ENCODE results near the gene GPR65. TPM values are rescaled to one million over a fixed set of nuclear protein-coding genes. Genes with fewer than 3 reads are reported as not detected.

Gene GPR65
- total and polyA plus RNA-seq, 2 donors (not counting 1 experiment from before 2014, with no cell fraction given) = 8.7 to 13.4 TPM

- peaks cover 2% of the 10 kb centered on the region for H3K9me3 Mint-ChIP-seq (ENCODE audit: insufficient read depth)
Measured at GRCh38 chr14:87996291-87996592, 8.7 kb upstream of the GPR65 start.

GRCh38 chr14:87998482-87998881 is 6.5 kb upstream of the GPR65 start:
- Histone ChIP-seq H3K27ac (ENCODE audit: low read length in 2 of 2) (no peak overlapping the region), H3K9ac (ENCODE audit: low read length) (no peak overlapping the region), H3K4me2 (replicated peaks; ENCODE audit: low read depth, low read length, poor library complexity, severe bottlenecking) (no peak overlapping the region), H2AFZ (ENCODE audit: insufficient read depth, low read depth, low read length, poor library complexity, severe bottlenecking) (no peak overlapping the region), H3K27me3 (replicated peaks in 1 of 4; ENCODE audit: control extremely low read depth in 1 of 4, control insufficient read depth in 3 of 4, insufficient read depth in 4 of 4, low read length in 3 of 4) (no peaks in the 10 kb centered on the region), H3K36me3 (replicated peaks in 1 of 2; ENCODE audit: control extremely low read depth in 1 of 2, control insufficient read depth in 1 of 2, extremely low read depth in 1 of 2, insufficient read depth in 2 of 2, low read length in 1 of 2) (no peaks in the 10 kb centered on the region), H4K20me1 (ENCODE audit: control insufficient read depth, insufficient read depth, low read length, poor library complexity, severe bottlenecking) (no peaks in the 10 kb centered on the region), H3K4me3 (ENCODE audit: control extremely low read depth in 1 of 5, extremely low read depth in 1 of 5, insufficient read depth in 1 of 5, low read depth in 2 of 5, low read length in 4 of 5) (no peak overlapping the region), H3K4me1 (ENCODE audit: control insufficient read depth in 2 of 2, insufficient read depth in 2 of 2, low read length in 2 of 2) (peaks cover 26 to 35% of the 10 kb centered on the region in 2 donors), H3K9me3 (ENCODE audit: control extremely low read depth in 1 of 3, control insufficient read depth in 2 of 3, insufficient read depth in 1 of 3, low read length in 2 of 3) (no peaks in the 10 kb centered on the region), H3K79me2 (ENCODE audit: control insufficient read depth, insufficient read depth, low read length) (no peaks in the 10 kb centered on the region)
- H3K27ac Mint-ChIP-seq = no peak overlapping the region
- no peak for ATAC-seq (ENCODE audit: low read depth)
- H3K9me3 Mint-ChIP-seq (ENCODE audit: insufficient read depth) = peaks cover 2% of the 10 kb centered on the region
- peaks cover 49% of the 10 kb centered on the region for H3K4me1 Mint-ChIP-seq
- no peak for TF ChIP-seq EZH2 (IDR thresholded peaks at IDR 0.05; ENCODE audit: borderline replicate concordance, insufficient read depth, low read depth, low read length, poor library complexity, severe bottlenecking)
- no peak for TF ChIP-seq CTCF (IDR thresholded peaks at IDR 0.05)
- H3K27me3 Mint-ChIP-seq = no peaks in the 10 kb centered on the region
- intact Hi-C loops (cut with micrococcal nuclease) = no loop called here
- no peak for DNase-seq
- POLR2A ChIA-PET = no interaction called here
- no peak overlapping the region for H3K4me3 Mint-ChIP-seq
- CTCF ChIA-PET = no interaction called here

More at GRCh38 chr14:87996291-87996592, 8.7 kb upstream of the GPR65 start:
- DNase-seq (no peak), ATAC-seq (ENCODE audit: low read depth) (no peak)
- Histone ChIP-seq H3K27ac (ENCODE audit: low read length in 2 of 2) (no peak overlapping the region), H3K79me2 (ENCODE audit: control insufficient read depth, insufficient read depth, low read length) (no peaks in the 10 kb centered on the region), H3K4me3 (ENCODE audit: control extremely low read depth in 1 of 5, extremely low read depth in 1 of 5, insufficient read depth in 1 of 5, low read depth in 2 of 5, low read length in 4 of 5) (no peak overlapping the region), H3K36me3 (replicated peaks in 1 of 2; ENCODE audit: control extremely low read depth in 1 of 2, control insufficient read depth in 1 of 2, extremely low read depth in 1 of 2, insufficient read depth in 2 of 2, low read length in 1 of 2) (no peaks in the 10 kb centered on the region), H3K9ac (ENCODE audit: low read length) (no peak overlapping the region), H2AFZ (ENCODE audit: insufficient read depth, low read depth, low read length, poor library complexity, severe bottlenecking) (no peak overlapping the region), H3K9me3 (ENCODE audit: control extremely low read depth in 1 of 3, control insufficient read depth in 2 of 3, insufficient read depth in 1 of 3, low read length in 2 of 3) (no peaks in the 10 kb centered on the region), H4K20me1 (ENCODE audit: control insufficient read depth, insufficient read depth, low read length, poor library complexity, severe bottlenecking) (no peaks in the 10 kb centered on the region), H3K4me1 (ENCODE audit: control insufficient read depth in 2 of 2, insufficient read depth in 2 of 2, low read length in 2 of 2) (peaks cover 25 to 35% of the 10 kb centered on the region in 2 donors), H3K27me3 (replicated peaks in 1 of 4; ENCODE audit: control extremely low read depth in 1 of 4, control insufficient read depth in 3 of 4, insufficient read depth in 4 of 4, low read length in 3 of 4) (no peaks in the 10 kb centered on the region), H3K4me2 (replicated peaks; ENCODE audit: low read depth, low read length, poor library complexity, severe bottlenecking) (no peak overlapping the region)
- intact Hi-C loops (cut with micrococcal nuclease) = no loop called here
- WGBS (ENCODE audit: insufficient coverage) = no CpG with 5 or more reads among the region's 1 CpG
- POLR2A ChIA-PET = no interaction called here
- Mint-ChIP-seq H3K4me3 (no peak overlapping the region), H3K27ac (no peak overlapping the region), H3K4me1 (peaks cover 51% of the 10 kb centered on the region), H3K27me3 (no peaks in the 10 kb centered on the region)
- CTCF ChIA-PET = no interaction called here
- TF ChIP-seq CTCF (IDR thresholded peaks at IDR 0.05) (no peak), EZH2 (IDR thresholded peaks at IDR 0.05; ENCODE audit: borderline replicate concordance, insufficient read depth, low read depth, low read length, poor library complexity, severe bottlenecking) (no peak)

All from B cell (primary cell).